22Rv1 (cell line): ENCODE data around the gene ACBD5.

Source experiments
- CTCF ChIP-seq: fragments of 450-650 bp; IDR thresholded peaks from 2 replicates; pipeline ENCODE4 v1.5.1; 2017; ENCODE audit warnings: mild to moderate bottlenecking
- ZFX ChIP-seq: fragments of 450-650 bp; IDR thresholded peaks from 2 replicates; pipeline ENCODE4 v1.6.1; 2017; ENCODE audit warnings: antibody characterized with exemption, borderline replicate concordance

GRCh38 chr10:27192284-27192683 is 48.3 kb downstream of the ACBD5 start:
- TF ChIP-seq CTCF (no peak), ZFX (no peak)
